Measurements from ENCODE around the gene MLX.

DNA sequence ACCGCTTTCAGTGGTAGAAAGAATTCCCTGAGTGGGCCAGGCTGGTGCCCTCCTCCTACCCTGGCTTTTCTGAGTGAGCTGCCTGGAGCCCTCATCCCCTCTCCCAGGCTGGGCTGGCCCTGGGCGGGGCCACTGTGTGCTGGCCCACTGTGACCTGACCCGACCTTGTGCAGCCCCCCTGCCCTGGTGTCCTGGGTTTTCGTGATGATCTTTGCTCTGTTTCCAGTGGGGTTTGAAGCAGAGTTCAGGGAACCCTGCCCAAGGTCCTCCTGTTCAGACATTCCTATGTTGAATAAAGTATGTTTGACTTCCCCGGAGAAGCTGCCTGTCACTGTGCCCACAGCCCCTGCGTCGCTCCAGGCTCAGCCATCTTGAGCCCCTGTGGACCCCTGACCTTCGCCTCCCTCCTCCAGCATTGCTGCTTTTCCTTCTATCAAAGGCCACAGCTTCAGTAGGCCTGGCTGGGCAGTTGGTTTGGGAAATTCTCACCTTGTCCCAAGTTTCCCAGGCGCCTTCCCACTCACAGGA lies 44.6 kb upstream of the MLX start:
- TF ChIP-seq, protein P1, sequence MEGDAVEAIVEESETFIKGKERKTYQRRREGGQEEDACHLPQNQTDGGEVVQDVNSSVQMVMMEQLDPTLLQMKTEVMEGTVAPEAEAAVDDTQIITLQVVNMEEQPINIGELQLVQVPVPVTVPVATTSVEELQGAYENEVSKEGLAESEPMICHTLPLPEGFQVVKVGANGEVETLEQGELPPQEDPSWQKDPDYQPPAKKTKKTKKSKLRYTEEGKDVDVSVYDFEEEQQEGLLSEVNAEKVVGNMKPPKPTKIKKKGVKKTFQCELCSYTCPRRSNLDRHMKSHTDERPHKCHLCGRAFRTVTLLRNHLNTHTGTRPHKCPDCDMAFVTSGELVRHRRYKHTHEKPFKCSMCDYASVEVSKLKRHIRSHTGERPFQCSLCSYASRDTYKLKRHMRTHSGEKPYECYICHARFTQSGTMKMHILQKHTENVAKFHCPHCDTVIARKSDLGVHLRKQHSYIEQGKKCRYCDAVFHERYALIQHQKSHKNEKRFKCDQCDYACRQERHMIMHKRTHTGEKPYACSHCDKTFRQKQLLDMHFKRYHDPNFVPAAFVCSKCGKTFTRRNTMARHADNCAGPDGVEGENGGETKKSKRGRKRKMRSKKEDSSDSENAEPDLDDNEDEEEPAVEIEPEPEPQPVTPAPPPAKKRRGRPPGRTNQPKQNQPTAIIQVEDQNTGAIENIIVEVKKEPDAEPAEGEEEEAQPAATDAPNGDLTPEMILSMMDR (IDR thresholded peaks at IDR 0.05), result no peak
- TF ChIP-seq POLR2A (IDR thresholded peaks at IDR 0.05; ENCODE audit: low read depth) (no peak), POLR2AphosphoS5 (IDR thresholded peaks at IDR 0.05) (no peak), EP300 (IDR thresholded peaks at IDR 0.05) (no peak)
